Astrocyte of the cerebellum (primary cell): ENCODE data around the gene MAP7D1.

Experiments
- DNase-seq: peaks from one replicate; pipeline ENCODE4 v3.0.0-alpha.2; 2011; ENCODE audit warnings: low read depth
- H3K4me3 ChIP-seq: 2 replicates; pipeline ENCODE4 v1.5.1; 2011; ENCODE audit warnings: mild to moderate bottlenecking, low read depth, low read length, moderate library complexity
- in situ Hi-C: cut with HindIII; loops from 2 replicates; pipeline ENCODE4 v1.10.0; 2017; ENCODE audit warnings: low sequenced_read_pairs
- TF ChIP-seq, protein P1 (sequence below): IDR thresholded peaks from 2 replicates; pipeline ENCODE4 v1.5.1; 2012; ENCODE audit warnings: low read length, low read depth, moderate library complexity, mild to moderate bottlenecking; ENCODE audit errors: missing control alignments

The MAP7D1 gene

DNA sequence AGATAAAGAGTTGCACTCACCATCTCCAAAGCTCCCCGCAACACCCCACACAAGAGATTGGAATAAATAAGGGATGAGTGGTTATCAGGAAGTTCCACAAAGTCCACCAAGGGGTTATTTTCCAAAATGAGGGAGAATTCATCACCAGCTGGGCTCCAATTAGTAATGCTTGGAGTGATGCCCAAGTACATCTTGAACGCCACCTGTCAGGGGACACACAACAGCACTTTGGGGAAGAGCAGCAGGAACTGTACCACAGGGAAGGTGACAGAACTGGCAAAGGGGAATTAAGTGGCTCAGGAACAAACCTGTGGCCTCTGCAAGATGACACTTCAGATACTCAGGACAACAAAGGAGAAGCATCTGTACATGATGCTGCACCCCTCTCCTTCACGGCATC, 18.2 kb upstream of the MAP7D1 start:
- DNase-seq = no peak
- no peak overlapping the region for H3K4me3 ChIP-seq
- TF ChIP-seq, protein P1, sequence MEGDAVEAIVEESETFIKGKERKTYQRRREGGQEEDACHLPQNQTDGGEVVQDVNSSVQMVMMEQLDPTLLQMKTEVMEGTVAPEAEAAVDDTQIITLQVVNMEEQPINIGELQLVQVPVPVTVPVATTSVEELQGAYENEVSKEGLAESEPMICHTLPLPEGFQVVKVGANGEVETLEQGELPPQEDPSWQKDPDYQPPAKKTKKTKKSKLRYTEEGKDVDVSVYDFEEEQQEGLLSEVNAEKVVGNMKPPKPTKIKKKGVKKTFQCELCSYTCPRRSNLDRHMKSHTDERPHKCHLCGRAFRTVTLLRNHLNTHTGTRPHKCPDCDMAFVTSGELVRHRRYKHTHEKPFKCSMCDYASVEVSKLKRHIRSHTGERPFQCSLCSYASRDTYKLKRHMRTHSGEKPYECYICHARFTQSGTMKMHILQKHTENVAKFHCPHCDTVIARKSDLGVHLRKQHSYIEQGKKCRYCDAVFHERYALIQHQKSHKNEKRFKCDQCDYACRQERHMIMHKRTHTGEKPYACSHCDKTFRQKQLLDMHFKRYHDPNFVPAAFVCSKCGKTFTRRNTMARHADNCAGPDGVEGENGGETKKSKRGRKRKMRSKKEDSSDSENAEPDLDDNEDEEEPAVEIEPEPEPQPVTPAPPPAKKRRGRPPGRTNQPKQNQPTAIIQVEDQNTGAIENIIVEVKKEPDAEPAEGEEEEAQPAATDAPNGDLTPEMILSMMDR = no peak
- in situ Hi-C loops = loop anchor here (5.0 kb wide), 1 partner anchor 155 kb away; no protein-coding TSS in a partner anchor

DNA sequence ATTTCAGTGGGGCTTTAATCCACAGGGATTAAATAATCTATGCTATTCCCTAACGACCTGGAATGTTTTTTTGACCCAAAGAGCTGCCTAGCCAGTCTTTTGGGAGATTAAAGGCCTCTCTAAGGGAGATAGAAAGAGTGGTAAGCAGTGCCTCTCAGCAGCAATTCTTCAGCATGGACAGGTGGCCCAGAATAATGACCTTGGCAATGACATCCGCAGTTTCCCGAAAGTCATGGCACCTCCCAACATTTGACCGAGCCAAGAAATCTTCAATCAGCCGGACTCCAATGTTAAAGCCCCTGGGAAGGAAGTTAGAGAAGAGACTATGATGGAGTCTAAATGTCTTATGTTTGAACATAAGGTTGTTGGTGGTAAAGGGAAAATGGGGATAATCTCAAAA, 16.4 kb upstream of the MAP7D1 start:
- H3K4me3 ChIP-seq = no peak overlapping the region
- no peak for DNase-seq
- TF ChIP-seq, protein P1 = no peak
- in situ Hi-C loops = loop anchor here (5.0 kb wide), 1 partner anchor 153 kb away; no protein-coding TSS in a partner anchor

DNA sequence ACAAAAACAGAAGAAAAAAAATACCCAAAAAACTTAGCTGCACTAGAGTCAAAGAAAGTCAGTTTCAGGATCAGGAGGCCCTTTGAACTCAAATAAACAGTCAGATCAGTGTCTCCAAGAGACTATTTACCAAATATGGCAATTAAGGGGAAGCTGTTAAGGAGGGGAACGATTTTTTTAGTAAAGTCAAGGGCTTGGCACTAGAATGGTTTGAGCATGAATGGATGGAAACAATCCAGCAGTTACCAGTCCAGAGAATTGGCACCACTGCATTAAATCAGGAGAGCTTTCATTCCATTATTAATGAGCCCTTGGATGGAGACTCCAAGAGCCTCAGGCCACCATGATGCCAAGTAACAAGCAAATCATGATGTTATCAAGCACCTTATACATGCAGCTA, 13.8 kb upstream of the MAP7D1 start:
- in situ Hi-C loops = no loop called here
- no peak overlapping the region for H3K4me3 ChIP-seq
- no peak for DNase-seq
- TF ChIP-seq, protein P1 = no peak

DNA sequence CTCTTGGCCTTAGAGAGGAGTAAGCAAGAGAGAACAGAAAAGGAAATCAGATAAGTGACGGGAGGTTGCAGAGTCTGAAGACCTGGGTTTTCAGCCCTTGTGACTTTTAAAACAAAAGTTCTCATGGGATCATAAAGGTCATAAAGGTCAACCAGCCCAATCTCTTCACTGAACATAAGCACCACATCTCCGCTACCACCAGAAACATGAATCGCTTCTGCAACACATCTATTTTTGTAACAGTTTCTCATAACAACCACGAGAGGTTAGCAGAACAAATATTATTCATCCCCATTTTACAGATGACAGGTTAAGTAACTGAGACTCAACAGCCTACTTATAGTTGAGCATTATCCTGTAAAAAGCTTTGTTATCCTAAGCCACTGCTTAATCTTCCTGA, 12.5 kb upstream of the MAP7D1 start:
- TF ChIP-seq, protein P1 = no peak
- H3K4me3 ChIP-seq = no peak overlapping the region
- no peak for DNase-seq
- in situ Hi-C loops = no loop called here

DNA sequence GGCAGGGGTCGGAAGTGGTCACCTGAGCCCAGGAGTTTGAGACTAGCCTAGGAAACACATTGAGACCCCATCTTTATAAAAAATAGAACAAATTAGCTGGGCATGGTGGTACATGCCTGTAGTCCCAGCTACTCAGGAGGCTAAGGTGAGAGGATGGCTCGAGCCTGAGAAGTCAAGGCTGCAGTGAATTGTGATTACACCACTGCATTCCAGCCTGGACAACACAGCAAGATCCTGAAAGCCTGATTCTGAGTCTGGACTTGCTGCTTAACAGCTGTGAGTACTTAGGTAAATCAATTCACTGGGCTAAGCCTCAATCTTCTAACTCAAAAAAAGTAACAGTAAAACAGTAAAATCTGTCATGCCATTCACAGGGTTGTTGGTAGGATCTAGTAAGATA, 11.5 kb upstream of the MAP7D1 start:
- no peak overlapping the region for H3K4me3 ChIP-seq
- no peak for DNase-seq
- TF ChIP-seq, protein P1 = no peak
- in situ Hi-C loops = no loop called here

DNA sequence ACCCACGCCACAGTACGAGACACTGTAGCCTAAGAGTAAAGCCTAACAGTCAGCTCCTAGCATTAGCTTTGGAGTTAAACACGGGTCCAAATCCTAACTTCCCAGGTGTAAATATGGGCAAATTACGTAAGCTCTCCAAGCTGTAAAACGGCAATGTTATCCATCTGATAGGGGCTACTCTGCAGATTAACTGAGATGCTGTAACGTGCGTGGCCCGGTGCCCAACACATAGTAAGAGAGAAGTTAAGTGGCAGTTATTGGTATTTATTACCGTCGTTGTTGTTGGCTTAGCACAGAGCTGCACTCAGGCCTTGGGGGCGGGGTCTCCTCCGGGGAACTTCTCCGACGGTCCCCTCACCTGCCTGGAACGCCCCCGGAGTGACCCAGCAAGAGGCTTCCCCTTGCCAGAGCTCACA, 7.1 kb upstream of the MAP7D1 start:
- peak overlapping the region; percentile 71 for H3K4me3 ChIP-seq
- in situ Hi-C loops = no loop called here
- TF ChIP-seq, protein P1 = no peak
- no peak for DNase-seq
